Fibroblast of the aortic adventitia (primary cell): ENCODE results near the gene PPHLN1. TPM values are rescaled to one million over a fixed set of nuclear protein-coding genes. Genes with fewer than 3 reads are reported as not detected.
A peak's percentile ranks its signal among the peaks of the same experiment; 100 is the strongest.

ENCODE experiments used
- DNase-seq: peaks from one replicate; pipeline ENCODE4 v3.0.0-alpha.2; 2010; ENCODE audit warnings: low read depth
- H3K4me3 ChIP-seq: 2 replicates; pipeline ENCODE4 v1.5.1; 2011; ENCODE audit warnings: low read depth, mild to moderate bottlenecking, control low read depth, low read length, moderate library complexity
- CTCF ChIP-seq: IDR thresholded peaks from 2 replicates; pipeline ENCODE4 v1.5.1; 2011; ENCODE audit warnings: mild to moderate bottlenecking, low read length, control low read depth, inconsistent platforms; ENCODE audit not compliant: insufficient read depth
- total RNA-seq: library from RNA; depleted of rRNA; stranded (reverse); fragments of >200 nt; gene quantifications from 2 replicates; pipeline ENCODE4 v1.2.3, GENCODE V29; 2012; ENCODE audit warnings: low replicate concordance

The PPHLN1 gene
- 74.7 and 82.7 TPM in 2 replicates for total RNA-seq

GRCh38 chr12:42325653-42326474 is at the start of gene PPHLN1, which contains the start of gene ZCRB1:
PPHLN1 (plus strand) TSS chr12:42326167; CDS start chr12:42335903, 9,736 bp downstream.
ZCRB1 (minus strand) TSS chr12:42326094; CDS start chr12:42324102, 1,992 bp downstream.
- peak within 1 kb of the TSS; percentile 80 for H3K4me3 ChIP-seq
- peak; percentile 73 for DNase-seq
- TF ChIP-seq CTCF, result no peak

- no peak overlapping the region for H3K4me3 ChIP-seq
- no peak for DNase-seq
- TF ChIP-seq CTCF, result no peak
Observed at GRCh38 chr12:42277396-42278127, 48.4 kb upstream of the PPHLN1 start.

- no peak for TF ChIP-seq CTCF
- DNase-seq, result no peak
- H3K4me3 ChIP-seq, result no peak overlapping the region
Observed at GRCh38 chr12:42278128-42278510, 47.8 kb upstream of the PPHLN1 start.

GRCh38 chr12:42281278-42281677 is 44.7 kb upstream of the PPHLN1 start:
- no peak for DNase-seq
- H3K4me3 ChIP-seq, result no peak overlapping the region
- no peak for TF ChIP-seq CTCF

- DNase-seq, result no peak
- TF ChIP-seq CTCF, result no peak
- no peak overlapping the region for H3K4me3 ChIP-seq
Observed at GRCh38 chr12:42281844-42282243, 44.1 kb upstream of the PPHLN1 start.

GRCh38 chr12:42282294-42282693 is 43.7 kb upstream of the PPHLN1 start:
- no peak for TF ChIP-seq CTCF
- H3K4me3 ChIP-seq, result no peak overlapping the region
- no peak for DNase-seq
